CD4-positive, alpha-beta T cell treated with Interleukin-10 for 1 hour (primary cell): ENCODE data around the gene TAAR8.
"Not testable (repeated sequence)": the region's sequence is repeated elsewhere in the genome, so short reads cannot be mapped to it uniquely, and the experiment has no call there.

ENCODE experiments used
- DNase-seq: peaks from one replicate; pipeline ENCODE4 v3.0.0-alpha.2; 2020

The TAAR8 gene

DNA sequence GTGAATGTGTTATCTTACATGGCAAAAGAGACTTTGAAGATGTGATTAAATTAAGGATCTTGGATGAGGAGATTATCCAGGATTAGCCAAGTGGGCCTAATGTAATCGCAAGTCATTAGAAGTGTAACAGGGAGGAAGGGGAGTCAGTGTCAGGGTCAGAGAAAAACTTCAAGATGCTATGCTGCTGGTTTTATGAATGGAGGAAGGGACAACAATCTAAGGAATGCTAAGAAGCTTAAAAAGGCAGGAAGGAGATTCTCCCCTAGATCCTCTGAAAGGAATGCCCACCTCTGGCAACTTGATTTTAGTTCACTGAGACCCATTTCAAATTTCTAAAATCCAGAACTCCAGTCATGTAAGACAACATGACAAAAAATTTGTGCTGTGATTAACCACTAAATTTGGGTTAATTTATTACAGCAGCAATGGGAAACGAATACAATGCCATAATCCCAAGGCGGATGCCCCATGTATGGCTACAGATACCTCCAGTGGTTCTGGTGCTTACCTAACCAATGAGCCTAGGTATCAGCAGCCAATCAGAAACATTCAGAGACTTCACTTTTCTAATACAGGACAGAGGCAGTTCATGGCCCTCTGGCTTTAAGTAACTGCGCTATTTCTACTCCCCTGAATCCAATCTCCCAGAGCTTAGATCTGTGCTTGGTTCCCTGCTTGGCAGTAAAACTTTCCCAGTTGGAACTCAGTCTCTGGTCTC lies 3.6 kb upstream of the TAAR8 start:
- DNase-seq: no peak

DNA sequence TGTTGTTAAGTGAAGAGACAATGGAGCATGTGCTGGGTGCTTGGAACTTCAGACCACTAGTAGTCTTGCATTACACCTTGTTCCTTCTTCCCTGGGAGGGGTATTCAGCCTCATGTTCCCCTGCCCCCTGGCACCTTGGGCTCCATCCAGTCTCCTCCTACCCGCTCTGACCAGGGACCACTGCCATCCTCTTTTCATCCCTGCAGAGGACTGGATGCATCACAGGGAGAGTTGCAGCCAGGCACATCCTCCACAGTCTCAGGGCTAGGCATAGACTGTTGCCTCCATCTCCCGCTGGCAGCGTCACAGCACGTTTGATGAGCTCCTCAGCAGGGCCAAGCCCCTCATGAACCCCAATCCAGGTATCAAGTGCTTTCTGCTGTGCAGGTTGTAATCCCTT lies 1.3 kb upstream of the TAAR8 start:
- no peak for DNase-seq

- DNase-seq: not testable (repeated sequence)
Observed at GRCh38 chr6:132560087-132560486, 7.6 kb downstream of the TAAR8 start.

DNA sequence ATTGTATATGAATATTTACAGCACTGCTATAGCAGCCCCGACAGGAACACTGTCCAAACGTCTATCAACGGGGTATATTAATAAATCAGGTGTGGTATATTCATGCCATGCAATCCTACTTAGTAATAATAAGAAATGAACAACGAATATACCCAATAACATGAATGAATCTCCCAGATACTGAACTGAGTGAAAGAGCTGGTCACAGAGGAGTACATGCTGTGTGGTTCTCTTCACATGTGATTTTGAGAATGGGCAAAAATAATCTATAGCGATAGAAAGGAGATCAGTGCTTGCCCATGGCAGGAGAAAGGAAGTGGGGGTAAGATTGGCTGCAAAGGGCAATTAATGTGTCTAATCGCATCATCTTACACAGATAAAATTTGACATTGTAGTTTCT lies 13.9 kb downstream of the TAAR8 start:
- DNase-seq: no peak

DNA sequence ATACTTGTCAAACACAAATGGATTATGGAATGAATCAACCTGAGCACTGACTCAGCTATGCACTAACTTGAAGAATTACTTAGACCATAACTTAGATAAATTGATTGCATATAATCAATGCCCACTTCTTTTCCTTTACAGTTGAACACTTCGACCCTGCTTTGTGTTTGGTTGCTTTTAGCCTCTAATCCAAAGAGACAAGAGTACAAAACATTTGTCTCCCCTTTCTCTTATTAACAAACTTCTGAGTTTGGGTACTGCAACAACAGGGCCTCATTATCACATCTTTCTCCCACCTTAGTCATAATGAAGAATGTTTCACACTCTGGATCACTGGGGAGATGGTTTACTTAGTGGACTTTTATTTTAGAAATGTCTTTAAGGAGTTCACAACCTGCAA lies 15.1 kb downstream of the TAAR8 start:
- DNase-seq: no peak

DNA sequence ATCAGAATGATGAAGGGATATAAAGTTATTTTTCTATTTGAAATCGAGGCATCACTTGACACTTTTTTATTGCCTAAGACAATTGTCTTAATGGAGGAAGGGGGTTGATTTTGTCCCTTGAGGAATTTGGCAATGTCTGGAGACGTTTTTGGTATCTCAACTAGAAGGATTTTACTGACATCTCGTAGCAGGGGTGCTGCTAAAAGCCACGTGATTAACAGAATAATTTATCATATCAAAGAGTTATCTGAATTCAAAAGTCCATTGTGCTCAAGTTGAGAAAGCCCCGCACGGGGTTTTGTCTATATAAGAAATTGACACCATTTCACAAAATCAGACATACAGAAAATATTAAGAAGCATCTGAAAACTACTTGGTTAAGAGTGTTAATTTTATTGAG lies 16.1 kb downstream of the TAAR8 start:
- no peak for DNase-seq

- DNase-seq: no peak
Observed at GRCh38 chr6:132569170-132569569, 16.7 kb downstream of the TAAR8 start.

DNA sequence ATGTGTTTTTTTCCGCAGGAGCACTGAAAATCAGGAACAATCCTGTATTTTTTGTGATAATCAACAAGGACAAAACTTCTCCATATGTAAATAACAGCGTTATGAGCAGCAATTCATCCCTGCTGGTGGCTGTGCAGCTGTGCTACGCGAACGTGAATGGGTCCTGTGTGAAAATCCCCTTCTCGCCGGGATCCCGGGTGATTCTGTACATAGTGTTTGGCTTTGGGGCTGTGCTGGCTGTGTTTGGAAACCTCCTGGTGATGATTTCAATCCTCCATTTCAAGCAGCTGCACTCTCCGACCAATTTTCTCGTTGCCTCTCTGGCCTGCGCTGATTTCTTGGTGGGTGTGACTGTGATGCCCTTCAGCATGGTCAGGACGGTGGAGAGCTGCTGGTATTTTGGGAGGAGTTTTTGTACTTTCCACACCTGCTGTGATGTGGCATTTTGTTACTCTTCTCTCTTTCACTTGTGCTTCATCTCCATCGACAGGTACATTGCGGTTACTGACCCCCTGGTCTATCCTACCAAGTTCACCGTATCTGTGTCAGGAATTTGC lies 17.8 kb downstream of the TAAR8 start, which contains the start of gene TAAR6:
TSS of gene TAAR6 (plus strand) at position 102 of the 557 bp plus-strand sequence. CDS start at position 102, 0 bp downstream.
- DNase-seq: no peak

GRCh38 chr6:132571774-132572173 lies 19.3 kb downstream of the TAAR8 start:
- DNase-seq: no peak

GRCh38 chr6:132584698-132585097 lies 32.2 kb downstream of the TAAR8 start:
- no peak for DNase-seq

DNA sequence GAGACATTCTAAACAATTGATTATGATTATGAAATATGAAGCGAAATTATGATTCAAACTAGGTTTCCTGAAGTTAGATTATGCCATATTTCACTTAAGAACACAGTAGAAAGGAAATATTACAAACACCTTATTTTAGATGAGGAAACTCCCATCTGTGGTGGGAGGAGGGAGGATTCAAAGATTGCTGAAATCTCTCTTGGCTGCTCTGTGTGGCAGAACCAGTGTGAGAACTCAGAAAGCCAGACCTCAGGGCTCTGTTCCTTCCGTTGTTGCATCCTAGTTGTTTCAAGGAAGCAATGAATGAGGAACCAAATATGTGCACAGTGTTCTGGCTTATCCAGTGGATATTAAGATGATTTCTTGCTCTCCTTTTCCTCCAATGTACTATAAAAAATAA lies 35.0 kb downstream of the TAAR8 start:
- no peak for DNase-seq

DNA sequence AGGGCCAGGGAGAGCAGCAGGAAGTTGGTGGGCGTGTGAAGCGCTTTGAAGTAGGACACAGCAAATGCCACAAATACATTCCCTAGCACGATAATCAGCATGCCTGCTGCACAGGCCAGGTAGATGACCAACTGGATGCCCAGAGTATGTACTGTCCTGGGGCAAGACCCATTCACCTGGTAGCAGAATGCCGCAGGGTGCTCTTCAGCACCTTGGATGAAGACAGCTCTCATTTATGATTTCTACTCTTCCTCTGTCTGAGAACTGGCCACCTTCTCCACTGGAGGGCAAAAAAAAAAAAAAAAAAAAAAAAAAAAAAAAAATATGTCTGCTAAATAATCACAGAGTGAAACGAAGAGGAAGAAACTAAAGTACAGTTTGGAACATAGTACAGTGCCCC lies 37.0 kb downstream of the TAAR8 start, which contains the start of gene TAAR5:
TSS of gene TAAR5 (minus strand) at position 288 of the 400 bp plus-strand sequence. CDS start at position 233, 55 bp downstream.
- no peak for DNase-seq

DNA sequence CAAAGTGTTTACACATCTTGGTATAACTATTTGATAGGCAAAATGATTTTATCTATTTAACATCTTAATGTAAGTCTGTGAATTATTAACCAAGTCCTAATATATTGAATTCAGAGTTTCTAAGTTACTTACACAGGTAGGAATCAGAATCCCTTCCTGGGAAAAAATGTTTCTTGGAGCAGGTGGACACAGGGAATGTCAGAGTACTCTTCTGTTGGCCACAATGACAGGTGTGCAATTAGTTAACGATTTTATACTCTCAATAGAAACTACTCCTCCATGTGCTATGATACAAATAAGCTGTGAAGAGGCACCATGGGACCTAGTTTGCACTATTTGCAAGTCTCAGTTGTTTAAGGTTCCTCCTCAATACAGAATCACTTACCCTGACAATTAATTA lies 37.9 kb downstream of the TAAR8 start:
- DNase-seq: no peak

DNA sequence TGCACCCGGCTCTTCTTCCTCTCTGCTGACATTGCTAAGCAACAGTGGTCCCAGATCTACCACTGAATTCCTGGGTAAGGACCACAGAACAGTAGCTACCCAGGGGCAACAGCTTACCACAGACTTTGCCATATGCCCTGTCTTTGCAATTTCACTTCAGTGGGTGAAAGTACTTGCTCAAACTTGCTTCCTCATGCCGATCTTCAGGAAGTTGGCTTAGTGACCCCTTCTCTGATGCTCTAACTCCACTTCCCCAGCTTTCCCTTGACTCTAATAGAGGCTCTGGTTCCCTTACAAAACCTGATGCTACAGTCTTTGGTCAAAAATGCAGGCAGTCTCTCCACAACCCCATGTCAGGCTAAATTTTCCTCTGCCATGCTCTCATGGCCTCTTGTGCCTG lies 40.4 kb downstream of the TAAR8 start:
- DNase-seq: no peak

GRCh38 chr6:132596201-132596600 lies 43.7 kb downstream of the TAAR8 start:
- no peak for DNase-seq

DNA sequence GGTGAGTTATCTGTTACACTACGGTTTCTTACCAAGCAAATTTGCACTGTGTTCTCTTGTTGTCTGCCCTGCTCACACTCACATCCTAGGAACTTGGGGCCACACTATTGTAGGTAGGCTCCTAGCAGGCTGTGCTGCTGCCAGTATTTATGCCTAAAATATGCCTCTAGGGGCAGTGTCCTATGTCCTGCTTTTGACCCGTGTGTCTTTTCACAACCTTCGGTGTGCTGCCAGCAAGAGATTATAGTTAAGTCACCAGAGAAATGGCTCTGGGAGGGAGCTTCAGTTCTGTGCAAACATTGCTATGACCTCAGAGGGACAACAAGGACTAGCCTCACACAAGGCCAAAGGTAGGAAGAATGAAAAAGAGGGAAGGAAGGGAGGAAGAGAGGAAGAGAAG lies 46.0 kb downstream of the TAAR8 start:
- DNase-seq: no peak

DNA sequence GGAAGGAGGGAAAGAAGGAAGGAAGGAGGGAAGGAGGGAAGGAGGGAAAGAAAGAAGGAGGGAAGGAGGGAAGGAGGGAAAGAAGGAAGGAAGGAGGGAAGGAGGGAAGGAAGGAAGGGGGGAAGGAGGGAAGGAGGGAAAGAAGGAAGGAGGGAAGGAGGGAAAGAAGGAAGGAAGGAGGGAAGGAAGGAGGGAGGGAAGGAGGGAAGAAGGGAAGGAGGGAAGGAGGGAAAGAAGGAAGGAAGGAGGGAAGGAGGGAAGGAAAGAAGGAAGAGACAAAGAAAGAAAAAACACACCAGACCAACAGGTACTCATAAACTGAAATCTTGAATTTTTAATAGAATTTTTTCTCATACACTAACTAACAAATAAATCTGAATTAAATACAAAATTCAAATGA lies 48.4 kb downstream of the TAAR8 start:
- DNase-seq: not testable (repeated sequence)
